A673 (cell line): ENCODE results near the gene PATJ.

Experiments used
- EZH2 ChIP-seq: fragments of 200-600 bp; sonication (generic); IDR thresholded peaks from 2 replicates; pipeline ENCODE4 v1.6.1; 2017; ENCODE audit warnings: borderline replicate concordance, low read depth, mild to moderate bottlenecking, mixed read lengths, antibody characterized with exemption, low read length; ENCODE audit not compliant: poor library complexity, severe bottlenecking
- TF ChIP-seq, protein P1 (sequence below): fragments of 300-800, 200-600 bp; sonication (generic); conservative IDR thresholded peaks from 2 replicates; pipeline ENCODE4 v1.5.1; 2017; ENCODE audit warnings: low read depth, mild to moderate bottlenecking, antibody characterized with exemption, low read length, moderate library complexity, mixed read lengths

DNA sequence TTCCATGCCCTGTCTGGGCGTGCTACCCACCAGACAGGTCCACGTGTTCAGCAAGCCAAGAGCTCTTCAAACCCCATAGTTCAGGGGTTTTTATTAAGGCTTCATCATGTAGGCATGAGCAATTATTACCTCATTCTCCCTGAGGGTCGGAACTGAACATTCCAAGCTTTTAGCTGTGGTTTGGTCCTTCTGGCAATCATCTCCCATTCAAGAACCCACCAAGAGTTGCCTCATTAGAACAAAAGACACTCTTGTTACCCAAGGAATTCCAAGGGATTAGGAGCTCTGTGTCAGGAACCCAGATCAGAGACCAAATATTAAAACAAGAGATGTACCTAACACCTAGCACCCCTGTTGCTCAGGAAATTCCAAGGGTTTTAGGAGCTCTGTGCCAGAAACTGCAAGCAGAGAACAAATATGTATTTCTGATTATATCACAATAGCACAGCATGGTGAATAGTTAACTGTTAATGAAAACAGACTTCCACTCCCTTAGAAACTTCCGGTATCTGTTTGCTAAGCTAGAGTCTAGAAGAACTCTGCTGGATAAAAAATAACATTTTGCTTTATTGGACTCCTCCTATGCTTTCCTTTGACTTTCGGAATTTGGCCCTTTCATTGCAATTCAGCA, 251.2 kb downstream of the PATJ start:
- TF ChIP-seq, protein P1, sequence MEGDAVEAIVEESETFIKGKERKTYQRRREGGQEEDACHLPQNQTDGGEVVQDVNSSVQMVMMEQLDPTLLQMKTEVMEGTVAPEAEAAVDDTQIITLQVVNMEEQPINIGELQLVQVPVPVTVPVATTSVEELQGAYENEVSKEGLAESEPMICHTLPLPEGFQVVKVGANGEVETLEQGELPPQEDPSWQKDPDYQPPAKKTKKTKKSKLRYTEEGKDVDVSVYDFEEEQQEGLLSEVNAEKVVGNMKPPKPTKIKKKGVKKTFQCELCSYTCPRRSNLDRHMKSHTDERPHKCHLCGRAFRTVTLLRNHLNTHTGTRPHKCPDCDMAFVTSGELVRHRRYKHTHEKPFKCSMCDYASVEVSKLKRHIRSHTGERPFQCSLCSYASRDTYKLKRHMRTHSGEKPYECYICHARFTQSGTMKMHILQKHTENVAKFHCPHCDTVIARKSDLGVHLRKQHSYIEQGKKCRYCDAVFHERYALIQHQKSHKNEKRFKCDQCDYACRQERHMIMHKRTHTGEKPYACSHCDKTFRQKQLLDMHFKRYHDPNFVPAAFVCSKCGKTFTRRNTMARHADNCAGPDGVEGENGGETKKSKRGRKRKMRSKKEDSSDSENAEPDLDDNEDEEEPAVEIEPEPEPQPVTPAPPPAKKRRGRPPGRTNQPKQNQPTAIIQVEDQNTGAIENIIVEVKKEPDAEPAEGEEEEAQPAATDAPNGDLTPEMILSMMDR: no peak
- TF ChIP-seq EZH2: no peak
